Caco-2 (cell line): ENCODE data around the gene PPIL1. TPM values are rescaled to one million over a fixed set of nuclear protein-coding genes. Genes with fewer than 3 reads are reported as not detected.

ENCODE experiments used
- BruUV-seq: library from RNA; stranded (reverse); fragments of 400-500 nt; replicated peaks from 2 replicates; lab custom pipeline; 2021; lab: Mats Ljungman, UMichigan
- CTCF ChIA-PET: fragments of 300-600 bp; sonication (Branson Sonifier 250); formaldehyde crosslinking; loops from one replicate; lab custom pipeline; 2022; ENCODE audit warnings: antibody characterized with exemption; lab: Charles Lee
- POLR2A ChIA-PET: fragments of 300-600 bp; sonication (Branson Sonifier 250); formaldehyde crosslinking; loops from one replicate; lab custom pipeline; 2022; ENCODE audit warnings: antibody characterized with exemption; lab: Charles Lee
- DNase-seq, 2 experiments: peaks; one replicate each; pipeline versions ENCODE4 v3.0.0 to v3.0.0-alpha.2; 2020 to 2022
- H3K27me3 ChIP-seq: replicated peaks from 2 replicates; pipeline ENCODE4 v1.6.0; 2011; ENCODE audit warnings: low read length; ENCODE audit not compliant: control insufficient read depth, insufficient read depth
- H3K36me3 ChIP-seq: 2 replicates; pipeline ENCODE4 v1.5.1; 2011; ENCODE audit warnings: low read length; ENCODE audit not compliant: control insufficient read depth, insufficient read depth
- H3K4me1 ChIP-seq: fragments of 250-450 bp; sonication (Bioruptor Pico); 2 replicates; pipeline ENCODE4 v1.5.1; 2020; ENCODE audit warnings: mild to moderate bottlenecking
- H3K4me3 ChIP-seq: 2 replicates; pipeline ENCODE4 v1.5.1; 2011; ENCODE audit warnings: low read depth, mild to moderate bottlenecking, control low read depth, low read length
- H3K9me3 ChIP-seq: fragments of 250-450 bp; sonication (Bioruptor Pico); 2 replicates; pipeline ENCODE4 v1.5.1; 2020; ENCODE audit warnings: mild to moderate bottlenecking, moderate library complexity
- H3K27ac Mint-ChIP-seq: one replicate; pipeline ENCODE4 v1.8.0; 2022; ENCODE audit warnings: mixed read lengths; ENCODE audit not compliant: unreplicated experiment
- H3K27me3 Mint-ChIP-seq: one replicate; pipeline ENCODE4 v1.8.0; 2022; ENCODE audit warnings: mixed read lengths; ENCODE audit not compliant: insufficient read depth, unreplicated experiment
- H3K36me3 Mint-ChIP-seq: one replicate; pipeline ENCODE4 v1.8.0; 2022; ENCODE audit warnings: mild to moderate bottlenecking, mixed read lengths; ENCODE audit not compliant: insufficient read depth, unreplicated experiment
- H3K4me1 Mint-ChIP-seq: one replicate; pipeline ENCODE4 v1.8.0; 2022; ENCODE audit warnings: low read depth, mixed read lengths; ENCODE audit not compliant: unreplicated experiment
- H3K4me3 Mint-ChIP-seq: one replicate; pipeline ENCODE4 v1.8.0; 2022; ENCODE audit warnings: mild to moderate bottlenecking, moderate library complexity, mixed read lengths; ENCODE audit not compliant: unreplicated experiment
- H3K9me3 Mint-ChIP-seq: one replicate; pipeline ENCODE4 v1.8.0; 2022; ENCODE audit warnings: mixed read lengths; ENCODE audit not compliant: unreplicated experiment
- intact Hi-C: fragments of 100-400 bp; cut with micrococcal nuclease; formaldehyde crosslinking; loops from one replicate; pipeline ENCODE4 v1.10.0; 2022; ENCODE audit not compliant: unreplicated experiment
- total RNA-seq: library from RNA; stranded (reverse); gene quantifications from 2 replicates; pipeline ENCODE4 v1.2.3, GENCODE V29; 2022
- TF ChIP-seq, protein P1 (sequence below), 2 experiments: fragments of 200-600 bp in 1 of 2; IDR thresholded peaks; 1 replicate in 1 of 2; 2 replicates in 1 of 2; pipeline versions ENCODE4 v1.5.1 to v1.8.0; 2011 to 2022; ENCODE audit warnings: antibody characterized with exemption in 1 of 2, control low read depth in 1 of 2, inconsistent platforms in 1 of 2, low read depth in 1 of 2, low read length in 1 of 2, mild to moderate bottlenecking in 1 of 2, moderate library complexity in 1 of 2; ENCODE audit not compliant: insufficient read depth in 1 of 2, severe bottlenecking in 1 of 2, unreplicated experiment in 1 of 2

Gene PPIL1
- total RNA-seq, 1 experiment from 2014 or later, result 61.2 TPM

DNA sequence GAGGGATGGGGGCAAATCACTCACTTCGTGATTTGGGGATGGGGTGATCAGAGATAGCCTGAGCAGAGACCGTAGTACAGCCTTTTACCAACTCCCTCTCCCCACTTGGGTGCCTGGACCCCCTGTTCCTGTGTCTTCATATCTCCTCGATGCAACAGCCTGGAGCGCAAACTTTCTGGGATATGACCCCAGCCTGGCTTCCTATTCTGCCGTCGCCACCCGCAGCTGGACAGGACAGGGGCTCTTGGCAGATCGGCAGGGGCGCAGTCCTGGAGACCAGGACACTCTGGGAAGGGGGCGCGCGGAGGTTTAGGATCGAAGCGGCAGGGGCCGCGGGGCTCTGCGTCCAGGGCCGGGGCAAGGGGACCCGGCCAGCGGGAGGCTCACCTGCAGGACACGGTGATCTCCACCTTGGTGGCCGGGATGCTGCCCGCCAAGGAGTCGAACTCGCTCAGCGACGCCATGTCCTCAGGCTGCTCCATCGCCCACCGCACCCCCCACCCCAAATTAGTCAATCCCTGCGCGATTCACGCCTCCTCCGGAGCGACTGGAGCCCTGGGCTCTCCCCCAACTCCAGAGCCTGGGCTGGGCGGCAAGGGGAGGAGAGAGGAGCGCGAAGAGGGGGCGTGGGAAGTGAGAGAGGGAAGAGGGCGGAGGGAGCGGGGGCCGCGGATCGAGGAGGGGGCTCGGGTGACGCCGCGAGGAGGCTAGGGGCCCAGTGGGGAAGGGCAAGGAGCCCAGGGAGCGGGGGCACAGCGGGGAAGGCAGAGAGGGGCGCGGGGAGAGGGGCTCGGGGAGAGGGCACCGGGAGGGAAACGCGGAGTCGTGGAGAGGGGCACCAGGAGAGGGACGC is 35.5 kb downstream of the PPIL1 start, which contains the start of gene CPNE5:
TSS of gene CPNE5 (minus strand) at position 549 of the 853 bp plus-strand sequence. CDS start at position 482, 67 bp downstream.
- no peaks in the 10 kb centered on the region for H3K9me3 Mint-ChIP-seq
- peak within 1 kb of the TSS; percentile 68 for H3K4me3 Mint-ChIP-seq
- no peak for DNase-seq
- no TSS peak for BruUV-seq
- no peak within 1 kb of the TSS for H3K27ac Mint-ChIP-seq
- no peaks in the 10 kb centered on the region for H3K4me1 Mint-ChIP-seq
- peaks cover 3% of the 10 kb centered on the region for H3K27me3 Mint-ChIP-seq
- ChIA-PET POLR2A (no interaction called here), CTCF (no interaction called here)
- Histone ChIP-seq H3K27me3 (peaks cover 1% of the 10 kb centered on the region; the same call in 1 of the 2 replicates), H3K9me3 (no peaks in the 10 kb centered on the region), H3K4me3 (peak within 1 kb of the TSS; percentile 54), H3K4me1 (peaks cover 6% of the 10 kb centered on the region; the same call in 1 of the 2 replicates), H3K36me3 (no peaks in the 10 kb centered on the region)
- intact Hi-C loops, result no loop called here
- H3K36me3 Mint-ChIP-seq, result no peaks in the 10 kb centered on the region
- TF ChIP-seq, protein P1, sequence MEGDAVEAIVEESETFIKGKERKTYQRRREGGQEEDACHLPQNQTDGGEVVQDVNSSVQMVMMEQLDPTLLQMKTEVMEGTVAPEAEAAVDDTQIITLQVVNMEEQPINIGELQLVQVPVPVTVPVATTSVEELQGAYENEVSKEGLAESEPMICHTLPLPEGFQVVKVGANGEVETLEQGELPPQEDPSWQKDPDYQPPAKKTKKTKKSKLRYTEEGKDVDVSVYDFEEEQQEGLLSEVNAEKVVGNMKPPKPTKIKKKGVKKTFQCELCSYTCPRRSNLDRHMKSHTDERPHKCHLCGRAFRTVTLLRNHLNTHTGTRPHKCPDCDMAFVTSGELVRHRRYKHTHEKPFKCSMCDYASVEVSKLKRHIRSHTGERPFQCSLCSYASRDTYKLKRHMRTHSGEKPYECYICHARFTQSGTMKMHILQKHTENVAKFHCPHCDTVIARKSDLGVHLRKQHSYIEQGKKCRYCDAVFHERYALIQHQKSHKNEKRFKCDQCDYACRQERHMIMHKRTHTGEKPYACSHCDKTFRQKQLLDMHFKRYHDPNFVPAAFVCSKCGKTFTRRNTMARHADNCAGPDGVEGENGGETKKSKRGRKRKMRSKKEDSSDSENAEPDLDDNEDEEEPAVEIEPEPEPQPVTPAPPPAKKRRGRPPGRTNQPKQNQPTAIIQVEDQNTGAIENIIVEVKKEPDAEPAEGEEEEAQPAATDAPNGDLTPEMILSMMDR (IDR thresholded peaks at IDR 0.05; ENCODE audit: insufficient read depth in 1 of 2, low read depth in 1 of 2, low read length in 1 of 2, severe bottlenecking in 1 of 2, unreplicated experiment in 1 of 2), result no peak

- Mint-ChIP-seq H3K27ac (no peak overlapping the region), H3K9me3 (no peaks in the 10 kb centered on the region), H3K36me3 (no peaks in the 10 kb centered on the region), H3K4me1 (no peaks in the 10 kb centered on the region), H3K27me3 (peaks cover 3% of the 10 kb centered on the region), H3K4me3 (no peak overlapping the region)
- no TSS peak for BruUV-seq
- CTCF ChIA-PET, result interaction anchor here (0.8 kb wide), 1 partner anchor 15 kb away, joined by 4 read pairs; no protein-coding TSS in a partner anchor
- intact Hi-C loops, result no loop called here
- H3K27me3 ChIP-seq, result peaks cover 1% of the 10 kb centered on the region; the same call in 1 of the 2 replicates
- H3K4me1 ChIP-seq, result peaks cover 6% of the 10 kb centered on the region; the same call in 1 of the 2 replicates
- TF ChIP-seq, protein P1 (IDR thresholded peaks at IDR 0.05; ENCODE audit: insufficient read depth in 1 of 2, low read depth in 1 of 2, low read length in 1 of 2, severe bottlenecking in 1 of 2, unreplicated experiment in 1 of 2), result no peak
- no peak for DNase-seq
- no peaks in the 10 kb centered on the region for H3K9me3 ChIP-seq
- POLR2A ChIA-PET, result no interaction called here
- H3K36me3 ChIP-seq, result no peaks in the 10 kb centered on the region
- H3K4me3 ChIP-seq, result no peak overlapping the region
These were observed 36.9 kb downstream of the PPIL1 start for GRCh38 chr6:36837686-36838085.

DNA sequence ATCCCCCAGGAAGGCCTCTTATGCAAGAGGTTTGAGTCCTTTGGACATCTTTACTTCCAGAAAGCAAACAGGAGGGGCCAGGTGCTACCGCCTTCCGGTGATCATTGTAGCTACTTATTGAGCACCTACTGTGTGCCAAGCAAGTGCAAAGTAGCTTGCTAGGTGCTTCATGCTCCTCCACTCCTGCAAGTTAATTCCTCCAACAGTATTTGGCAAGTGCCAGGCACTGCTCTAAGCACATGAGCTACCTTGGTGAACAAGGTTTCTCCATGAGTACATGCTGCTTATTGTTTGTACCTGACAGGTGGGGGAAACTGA is 37.6 kb downstream of the PPIL1 start:
- ChIA-PET CTCF (no interaction called here), POLR2A (no interaction called here)
- peaks cover 6% of the 10 kb centered on the region; the same call in 1 of the 2 replicates for H3K4me1 ChIP-seq
- TF ChIP-seq, protein P1 (IDR thresholded peaks at IDR 0.05; ENCODE audit: insufficient read depth in 1 of 2, low read depth in 1 of 2, low read length in 1 of 2, severe bottlenecking in 1 of 2, unreplicated experiment in 1 of 2), result no peak
- BruUV-seq, result no TSS peak
- H3K27me3 Mint-ChIP-seq, result peaks cover 3% of the 10 kb centered on the region
- no peak overlapping the region for H3K27ac Mint-ChIP-seq
- no peak overlapping the region for H3K4me3 Mint-ChIP-seq
- DNase-seq, result no peak
- peaks cover 1% of the 10 kb centered on the region; the same call in 1 of the 2 replicates for H3K27me3 ChIP-seq
- H3K36me3 ChIP-seq, result no peaks in the 10 kb centered on the region
- no peaks in the 10 kb centered on the region for H3K9me3 ChIP-seq
- H3K4me1 Mint-ChIP-seq, result no peaks in the 10 kb centered on the region
- H3K9me3 Mint-ChIP-seq, result no peaks in the 10 kb centered on the region
- H3K36me3 Mint-ChIP-seq, result no peaks in the 10 kb centered on the region
- intact Hi-C loops, result no loop called here
- H3K4me3 ChIP-seq, result no peak overlapping the region
